NCI-H526 treated with DMSO at 0.1 percent for 48 hours (cell line): ENCODE results near the gene CIAO2B.
"Not testable (repeated sequence)": the region's sequence is repeated elsewhere in the genome, so short reads cannot be mapped to it uniquely, and the experiment has no call there.

ENCODE experiments used
- DNase-seq: peaks from one replicate; lab custom pipeline; 2025; lab: John Stamatoyannopoulos, UW

CIAO2B gene

GRCh38 chr16:66903544-66904427 is 30.4 kb downstream of the CIAO2B start:
- DNase-seq, result no peak

GRCh38 chr16:66902648-66903543 is 31.3 kb downstream of the CIAO2B start:
- DNase-seq, result no peak

- DNase-seq, result no peak
These were observed 32.6 kb downstream of the CIAO2B start for GRCh38 chr16:66901626-66902025.

- DNase-seq, result no peak
These were observed 33.3 kb downstream of the CIAO2B start for GRCh38 chr16:66900721-66901441.

- no peak for DNase-seq
These were observed 34.1 kb downstream of the CIAO2B start for GRCh38 chr16:66899945-66900710.

GRCh38 chr16:66899310-66899944 is 34.8 kb downstream of the CIAO2B start:
- no peak for DNase-seq

GRCh38 chr16:66898933-66899309 is 35.3 kb downstream of the CIAO2B start:
- no peak for DNase-seq

- DNase-seq, result no peak
These were observed 36.0 kb downstream of the CIAO2B start for GRCh38 chr16:66898207-66898606.

GRCh38 chr16:66896682-66897081 is 37.5 kb downstream of the CIAO2B start:
- not testable (repeated sequence) for DNase-seq

GRCh38 chr16:66895999-66896398 is 38.2 kb downstream of the CIAO2B start:
- DNase-seq, result no peak

GRCh38 chr16:66895689-66895979 is 38.6 kb downstream of the CIAO2B start:
- no peak for DNase-seq

- DNase-seq, result peak; percentile 5
These were observed 39.1 kb downstream of the CIAO2B start for GRCh38 chr16:66894948-66895688.

- DNase-seq, result no peak
These were observed 40.1 kb downstream of the CIAO2B start for GRCh38 chr16:66894055-66894454.

GRCh38 chr16:66891797-66892196 is 42.4 kb downstream of the CIAO2B start:
- DNase-seq, result no peak

GRCh38 chr16:66891360-66891759 is 42.8 kb downstream of the CIAO2B start:
- DNase-seq, result no peak

- DNase-seq, result no peak
These were observed 43.4 kb downstream of the CIAO2B start for GRCh38 chr16:66890799-66891198.

GRCh38 chr16:66889622-66890021 is 44.6 kb downstream of the CIAO2B start:
- no peak for DNase-seq

GRCh38 chr16:66888647-66889615 is 45.3 kb downstream of the CIAO2B start:
- no peak for DNase-seq

- no peak for DNase-seq
These were observed 47.3 kb downstream of the CIAO2B start for GRCh38 chr16:66886914-66887313.
